CD14-positive monocyte (primary cell): ENCODE results near the gene FMO3. TPM values are rescaled to one million over a fixed set of nuclear protein-coding genes. Genes with fewer than 3 reads are reported as not detected.

Experiments used
- DNase-seq, 3 donors: peaks; one replicate each; pipeline ENCODE4 v3.0.0-alpha.2; 2011 to 2022
- H2AFZ ChIP-seq: 2 replicates; pipeline ENCODE4 v1.6.0; 2012; ENCODE audit warnings: mild to moderate bottlenecking, low read depth, low read length, inconsistent platforms; ENCODE audit not compliant: insufficient read depth, poor library complexity, severe bottlenecking
- H3K27ac ChIP-seq, 2 donors: 1 replicate in 1 of 2; 2 replicates in 1 of 2; pipeline ENCODE4 v1.5.1; 2012 to 2013; ENCODE audit warnings: low read length in 2 of 2, control low read depth in 1 of 2, inconsistent platforms in 1 of 2, low read depth in 1 of 2, mild to moderate bottlenecking in 1 of 2
- H3K27me3 ChIP-seq, 2 donors: one replicate each; pipeline versions ENCODE4 v1.6.0 to v1.6.1; 2011 to 2013; ENCODE audit warnings: low read length in 2 of 2; ENCODE audit not compliant: control insufficient read depth in 2 of 2, insufficient read depth in 2 of 2
- H3K36me3 ChIP-seq, 2 donors: replicated peaks in 1 of 2; 1 replicate in 1 of 2; 2 replicates in 1 of 2; pipeline versions ENCODE4 v1.5.1 to v1.6.1; 2012 to 2013; ENCODE audit warnings: low read length in 2 of 2, control low read depth in 1 of 2, inconsistent platforms in 1 of 2, mild to moderate bottlenecking in 1 of 2; ENCODE audit not compliant: insufficient read depth in 2 of 2, control insufficient read depth in 1 of 2
- H3K4me1 ChIP-seq, 2 donors: 1 replicate in 1 of 2; 2 replicates in 1 of 2; pipeline versions ENCODE4 v1.5.1 to v1.6.1; 2012 to 2013; ENCODE audit warnings: low read length in 2 of 2, control low read depth in 1 of 2, inconsistent platforms in 1 of 2, mild to moderate bottlenecking in 1 of 2, moderate library complexity in 1 of 2; ENCODE audit not compliant: insufficient read depth in 2 of 2, control insufficient read depth in 1 of 2
- H3K4me2 ChIP-seq: replicated peaks from 2 replicates; pipeline ENCODE3; 2012; ENCODE audit warnings: low read length, moderate library complexity, mild to moderate bottlenecking; ENCODE audit not compliant: poor library complexity, severe bottlenecking; ENCODE audit errors: extremely low read depth
- H3K4me3 ChIP-seq, 3 experiments: fragments of 200-600 bp in 1 of 3; sonication (generic) in 1 of 3; replicated peaks in 1 of 3; 1 replicate in 2 of 3; 2 replicates in 1 of 3; pipeline ENCODE4 v1.5.1; 2011 to 2013; ENCODE audit warnings: low read length in 3 of 3, mild to moderate bottlenecking in 3 of 3, control low read depth in 2 of 3, low read depth in 2 of 3, inconsistent platforms in 1 of 3, moderate library complexity in 1 of 3
- H3K79me2 ChIP-seq: 2 replicates; pipeline ENCODE4 v1.6.0; 2012; ENCODE audit warnings: mild to moderate bottlenecking, control low read depth, inconsistent platforms, low read length, moderate library complexity; ENCODE audit not compliant: insufficient read depth
- H3K9ac ChIP-seq: 2 replicates; pipeline ENCODE4 v1.6.0; 2017; ENCODE audit warnings: low read length, mild to moderate bottlenecking; ENCODE audit not compliant: insufficient read depth, poor library complexity, severe bottlenecking
- H3K9me3 ChIP-seq, 2 donors: replicated peaks in 1 of 2; 1 replicate in 1 of 2; 2 replicates in 1 of 2; pipeline versions ENCODE4 v1.5.1 to v1.6.1; 2012 to 2013; ENCODE audit warnings: low read length in 2 of 2, control low read depth in 1 of 2; ENCODE audit not compliant: control insufficient read depth in 1 of 2, insufficient read depth in 1 of 2
- H4K20me1 ChIP-seq: 2 replicates; pipeline ENCODE4 v1.6.0; 2012; ENCODE audit warnings: mild to moderate bottlenecking, low read length, control low read depth, moderate library complexity; ENCODE audit not compliant: insufficient read depth
- H3K27ac Mint-ChIP-seq, 7 donors: one replicate each; pipeline ENCODE4 v1.8.0; 2020; ENCODE audit warnings: mild to moderate bottlenecking in 7 of 7, mixed read lengths in 7 of 7, moderate library complexity in 6 of 7, inconsistent platforms in 2 of 7
- H3K27me3 Mint-ChIP-seq, 3 donors: one replicate each; pipeline ENCODE4 v1.8.0; 2021 to 2022; ENCODE audit warnings: low read depth in 3 of 3, mild to moderate bottlenecking in 3 of 3, mixed read lengths in 3 of 3, moderate library complexity in 3 of 3, inconsistent platforms in 1 of 3
- H3K36me3 Mint-ChIP-seq, 2 donors: one replicate each; pipeline ENCODE4 v1.8.0; 2020; ENCODE audit warnings: mixed read lengths in 2 of 2, inconsistent platforms in 1 of 2, mild to moderate bottlenecking in 1 of 2
- H3K4me1 Mint-ChIP-seq: one replicate; pipeline ENCODE4 v1.8.0; 2020; ENCODE audit warnings: mild to moderate bottlenecking, mixed read lengths
- H3K4me3 Mint-ChIP-seq, 2 donors: one replicate each; pipeline ENCODE4 v1.8.0; 2020; ENCODE audit warnings: mild to moderate bottlenecking in 2 of 2, mixed read lengths in 2 of 2, moderate library complexity in 1 of 2
- H3K9me3 Mint-ChIP-seq, 7 donors: one replicate each; pipeline ENCODE4 v1.8.0; 2020 to 2022; ENCODE audit warnings: mixed read lengths in 7 of 7, mild to moderate bottlenecking in 6 of 7, moderate library complexity in 6 of 7, inconsistent platforms in 2 of 7
- CTCF ChIP-seq: fragments of 200-600 bp; IDR thresholded peaks from one replicate; pipeline ENCODE4 v1.8.0; 2022; ENCODE audit warnings: antibody characterized with exemption, mild to moderate bottlenecking
- WGBS: methylation state at CpG from one replicate; pipeline ENCODE4 v1.1.5; 2013; ENCODE audit warnings: missing lambda C conversion rate; ENCODE audit not compliant: insufficient coverage; 5-methylcytosine and 5-hydroxymethylcytosine counted together
- intact Hi-C, 2 donors: fragments of 100-400 bp; cut with micrococcal nuclease; formaldehyde crosslinking; loops; one replicate each; pipeline versions ENCODE4 v1.15.0 to v1.15.1; 2023
- polyA plus RNA-seq, 3 donors: library from polyadenylated mRNA; depleted of rRNA in 1 of 3; unstranded in 2 of 3; stranded (reverse) in 1 of 3; fragments of 300-500 nt in 2 of 3; fragments of >200 nt in 1 of 3; fragmentation: Illumina TruSeq in 2 of 3; gene quantifications; 1 replicate in 2 of 3; 2 replicates in 1 of 3; pipeline ENCODE4 v1.2.3, GENCODE V29; 2012 to 2021

The FMO3 gene
- polyA plus RNA-seq, 3 donors = not detected

GRCh38 chr1:171083222-171083621 lies 7.5 kb upstream of the FMO3 start:
- no peak overlapping the region for H3K27ac Mint-ChIP-seq
- H3K9me3 Mint-ChIP-seq = peaks cover 0 to 4% (median 0%) of the 10 kb centered on the region in 7 donors
- Histone ChIP-seq H3K4me1 (no peaks in the 10 kb centered on the region), H3K36me3 (no peaks in the 10 kb centered on the region), H3K9me3 (no peaks in the 10 kb centered on the region), H3K4me3 (no peak overlapping the region), H3K27ac (no peak overlapping the region), H3K79me2 (no peaks in the 10 kb centered on the region), H3K4me2 (no peak overlapping the region), H2AFZ (no peak overlapping the region), H4K20me1 (no peaks in the 10 kb centered on the region), H3K27me3 (no peaks in the 10 kb centered on the region), H3K9ac (no peak overlapping the region)
- no peak overlapping the region for H3K4me3 Mint-ChIP-seq
- WGBS = 100% methylated on average over 3 of the region's 5 CpGs
- no peaks in the 10 kb centered on the region for H3K27me3 Mint-ChIP-seq
- no peak for TF ChIP-seq CTCF
- intact Hi-C loops = no loop called here
- no peak for DNase-seq
- no peaks in the 10 kb centered on the region for H3K4me1 Mint-ChIP-seq
- no peaks in the 10 kb centered on the region for H3K36me3 Mint-ChIP-seq

GRCh38 chr1:171084091-171084490 lies 6.6 kb upstream of the FMO3 start:
- no peak overlapping the region for H3K4me3 Mint-ChIP-seq

More at GRCh38 chr1:171084091-171084490, 6.6 kb upstream of the FMO3 start:
- Mint-ChIP-seq H3K4me1 (no peaks in the 10 kb centered on the region), H3K27ac (no peak overlapping the region), H3K9me3 (peaks cover 0 to 4% (median 0%) of the 10 kb centered on the region in 7 donors), H3K36me3 (no peaks in the 10 kb centered on the region), H3K27me3 (no peaks in the 10 kb centered on the region)
- no peaks in the 10 kb centered on the region for H3K9me3 ChIP-seq
- no peaks in the 10 kb centered on the region for H3K36me3 ChIP-seq
- H3K4me1 ChIP-seq = no peaks in the 10 kb centered on the region
- DNase-seq = no peak
- no peaks in the 10 kb centered on the region for H3K27me3 ChIP-seq
- no peak for TF ChIP-seq CTCF
- H3K9ac ChIP-seq = no peak overlapping the region
- H2AFZ ChIP-seq = no peak overlapping the region
- no peak overlapping the region for H3K4me2 ChIP-seq
- intact Hi-C loops = no loop called here
- no peak overlapping the region for H3K27ac ChIP-seq
- H4K20me1 ChIP-seq = no peaks in the 10 kb centered on the region
- no peak overlapping the region for H3K4me3 ChIP-seq
- H3K79me2 ChIP-seq = no peaks in the 10 kb centered on the region
